GM23338 (cell line): ENCODE measurements around the gene XXYLT1. TPM values are rescaled to one million over a fixed set of nuclear protein-coding genes. Genes with fewer than 3 reads are reported as not detected.

ENCODE experiments used
- ATAC-seq: fragments of 200-7000 bp; cut with Tn5 transposase; 3 replicates; pipeline ENCODE4 v1.9.1; 2020
- DNase-seq: peaks from one replicate; pipeline ENCODE4 v3.0.0-alpha.2; 2015; ENCODE audit warnings: low spot score
- H2AFZ ChIP-seq: fragments of 200-600 bp; sonication (generic); 2 replicates; pipeline ENCODE4 v1.8.0; 2016; ENCODE audit warnings: antibody characterized with exemption, mild to moderate bottlenecking, moderate library complexity
- H3F3A ChIP-seq: fragments of 200-600 bp; sonication (generic); replicated peaks from 2 replicates; pipeline ENCODE4 v1.8.0; 2017; ENCODE audit warnings: antibody characterized with exemption, mixed run types, low read depth
- H3K27ac ChIP-seq: fragments of 200-600 bp; sonication (generic); 2 replicates; pipeline ENCODE4 v1.6.1; 2016; ENCODE audit warnings: low read depth
- H3K27me3 ChIP-seq: fragments of 200-600 bp; sonication (generic); 2 replicates; pipeline ENCODE4 v1.8.0; 2016; ENCODE audit warnings: mild to moderate bottlenecking, mixed run types, moderate library complexity; ENCODE audit not compliant: insufficient read depth
- H3K36me3 ChIP-seq: fragments of 200-600 bp; sonication (generic); 2 replicates; pipeline ENCODE4 v1.8.0; 2016; ENCODE audit warnings: mild to moderate bottlenecking; ENCODE audit not compliant: insufficient read depth
- H3K4me1 ChIP-seq: fragments of 200-600 bp; sonication (generic); 2 replicates; pipeline ENCODE4 v1.8.0; 2016; ENCODE audit warnings: mild to moderate bottlenecking, moderate library complexity; ENCODE audit not compliant: insufficient read depth
- H3K4me2 ChIP-seq: fragments of 200-600 bp; sonication (generic); 2 replicates; pipeline ENCODE4 v1.7.1; 2017; ENCODE audit warnings: mixed run types
- H3K4me3 ChIP-seq: fragments of 200-600 bp; sonication (generic); 2 replicates; pipeline ENCODE4 v1.6.1; 2016; ENCODE audit warnings: mixed run types
- H3K79me2 ChIP-seq: fragments of 200-600 bp; sonication (generic); replicated peaks from 2 replicates; pipeline ENCODE4 v1.8.0; 2017; ENCODE audit warnings: mild to moderate bottlenecking; ENCODE audit not compliant: insufficient read depth
- H3K9me2 ChIP-seq: fragments of 200-600 bp; sonication (generic); 2 replicates; pipeline ENCODE4 v1.8.0; 2017; ENCODE audit not compliant: insufficient read depth
- H4K20me1 ChIP-seq: fragments of 200-600 bp; sonication (generic); replicated peaks from 2 replicates; pipeline ENCODE4 v1.8.0; 2017; ENCODE audit warnings: mild to moderate bottlenecking; ENCODE audit not compliant: insufficient read depth
- H3K27ac Mint-ChIP-seq: 2 replicates; pipeline ENCODE4 v1.8.0; 2020; ENCODE audit warnings: inconsistent platforms, mild to moderate bottlenecking, moderate library complexity, mixed read lengths
- H3K27me3 Mint-ChIP-seq: 3 replicates; pipeline ENCODE4 v1.8.0; 2022; ENCODE audit warnings: low read depth, mild to moderate bottlenecking, moderate library complexity, mixed read lengths, inconsistent platforms; ENCODE audit not compliant: insufficient read depth, poor library complexity
- H3K36me3 Mint-ChIP-seq: 3 replicates; pipeline ENCODE4 v1.8.0; 2021; ENCODE audit warnings: low read depth, mild to moderate bottlenecking, inconsistent platforms, moderate library complexity, mixed read lengths
- H3K4me1 Mint-ChIP-seq: 3 replicates; pipeline ENCODE4 v1.8.0; 2020; ENCODE audit warnings: mild to moderate bottlenecking, inconsistent platforms, mixed read lengths
- H3K4me3 Mint-ChIP-seq: 3 replicates; pipeline ENCODE4 v1.8.0; 2021; ENCODE audit warnings: moderate library complexity, mild to moderate bottlenecking, inconsistent platforms, mixed read lengths
- H3K9me3 Mint-ChIP-seq: 3 replicates; pipeline ENCODE4 v1.8.0; 2020; ENCODE audit warnings: moderate library complexity, mild to moderate bottlenecking, inconsistent platforms, mixed read lengths
- CREB1 ChIP-seq: fragments of 250-450 bp; sonication (Bioruptor Pico); IDR thresholded peaks from 2 replicates; pipeline ENCODE4 v1.5.0; 2020; ENCODE audit warnings: low read depth, mild to moderate bottlenecking, moderate library complexity
- ETS1 ChIP-seq: IDR thresholded peaks from 2 replicates; pipeline ENCODE4 v1.6.1; 2016; ENCODE audit warnings: antibody characterized with exemption
- ZNF114 ChIP-seq: fragments of 250-450 bp; sonication (Bioruptor Pico); IDR thresholded peaks from 2 replicates; pipeline ENCODE4 v1.5.0; 2020; ENCODE audit warnings: mild to moderate bottlenecking, moderate library complexity
- ZNF462 ChIP-seq: fragments of 250-450 bp; sonication (Bioruptor Pico); IDR thresholded peaks from 2 replicates; pipeline ENCODE4 v1.5.0; 2020; ENCODE audit warnings: mild to moderate bottlenecking, moderate library complexity
- polyA plus RNA-seq: library from polyadenylated mRNA; unstranded; fragments of >200 nt; fragmentation: Nextera tagmentation; extraction: Ambion mirVana; gene quantifications from 2 replicates; pipeline ENCODE4 v1.2.1, GENCODE V29; 2016
- total RNA-seq: library from RNA; depleted of rRNA; stranded (reverse); fragments of >200 nt; shearing (Covaris generic); gene quantifications from 2 replicates; pipeline ENCODE4 v1.2.3, GENCODE V29; 2014

XXYLT1 gene
- total and polyA plus RNA-seq, 2 experiments from 2014 or later = 13.5 to 34.8 TPM

GRCh38 chr3:195146131-195146530 lies 124.8 kb downstream of the XXYLT1 start (continued):
- TF ChIP-seq ZNF462 (CRISPR knock-in tag) (no peak), CREB1 (CRISPR knock-in tag) (no peak)

- Mint-ChIP-seq H3K36me3 (peaks cover 21% of the 10 kb centered on the region), H3K4me3 (no peak overlapping the region), H3K27ac (no peak overlapping the region), H3K27me3 (peaks cover 11% of the 10 kb centered on the region), H3K9me3 (peaks cover 8% of the 10 kb centered on the region), H3K4me1 (peaks cover 29% of the 10 kb centered on the region)
- H3K36me3 ChIP-seq = no peaks in the 10 kb centered on the region
- no peak overlapping the region for H2AFZ ChIP-seq
- H3K79me2 ChIP-seq = peaks cover 36% of the 10 kb centered on the region
- H3K4me3 ChIP-seq = no peak overlapping the region
- no peak overlapping the region for H3K27ac ChIP-seq
- TF ChIP-seq ZNF114 (CRISPR knock-in tag) (no peak), ETS1 (no peak)
- H3K4me1 ChIP-seq = peaks cover 23% of the 10 kb centered on the region; the same call in 1 of the 2 replicates
- ATAC-seq (no peak), DNase-seq (no peak)
- no peaks in the 10 kb centered on the region for H4K20me1 ChIP-seq
- H3K9me2 ChIP-seq = no peaks in the 10 kb centered on the region
- no peak overlapping the region for H3K4me2 ChIP-seq
- H3F3A ChIP-seq = no peaks in the 10 kb centered on the region
- H3K27me3 ChIP-seq = no peaks in the 10 kb centered on the region
Measured at GRCh38 chr3:195145579-195145978, 125.4 kb downstream of the XXYLT1 start.
